Kidney epithelial cell (primary cell): Measurements from ENCODE around the gene ZFP62. TPM values are rescaled to one million over a fixed set of nuclear protein-coding genes. Genes with fewer than 3 reads are reported as not detected.

Source experiments
- DNase-seq: peaks from one replicate; pipeline ENCODE4 v3.0.0-alpha.2; 2010; ENCODE audit warnings: low read depth
- H3K27me3 ChIP-seq: 2 replicates; pipeline ENCODE4 v1.6.0; 2011; ENCODE audit warnings: low read length; ENCODE audit not compliant: control insufficient read depth, insufficient read depth
- H3K36me3 ChIP-seq: 2 replicates; pipeline ENCODE4 v1.5.1; 2011; ENCODE audit warnings: low read length; ENCODE audit not compliant: control insufficient read depth, insufficient read depth
- H3K4me3 ChIP-seq: 2 replicates; pipeline ENCODE4 v1.5.1; 2011; ENCODE audit warnings: low read depth, mild to moderate bottlenecking, control low read depth, low read length
- total RNA-seq: library from RNA; depleted of rRNA; stranded (reverse); fragments of >200 nt; gene quantifications from 2 replicates; pipeline ENCODE4 v1.2.3, GENCODE V29; 2015
- TF ChIP-seq, protein P1 (sequence below): IDR thresholded peaks from 2 replicates; pipeline ENCODE4 v1.5.1; 2011; ENCODE audit warnings: mild to moderate bottlenecking, moderate library complexity, low read length, control low read depth, inconsistent platforms; ENCODE audit not compliant: insufficient read depth, poor library complexity, severe bottlenecking

Gene ZFP62
- total RNA-seq, 1 donor from 2014 or later, result 26.0 TPM

DNA sequence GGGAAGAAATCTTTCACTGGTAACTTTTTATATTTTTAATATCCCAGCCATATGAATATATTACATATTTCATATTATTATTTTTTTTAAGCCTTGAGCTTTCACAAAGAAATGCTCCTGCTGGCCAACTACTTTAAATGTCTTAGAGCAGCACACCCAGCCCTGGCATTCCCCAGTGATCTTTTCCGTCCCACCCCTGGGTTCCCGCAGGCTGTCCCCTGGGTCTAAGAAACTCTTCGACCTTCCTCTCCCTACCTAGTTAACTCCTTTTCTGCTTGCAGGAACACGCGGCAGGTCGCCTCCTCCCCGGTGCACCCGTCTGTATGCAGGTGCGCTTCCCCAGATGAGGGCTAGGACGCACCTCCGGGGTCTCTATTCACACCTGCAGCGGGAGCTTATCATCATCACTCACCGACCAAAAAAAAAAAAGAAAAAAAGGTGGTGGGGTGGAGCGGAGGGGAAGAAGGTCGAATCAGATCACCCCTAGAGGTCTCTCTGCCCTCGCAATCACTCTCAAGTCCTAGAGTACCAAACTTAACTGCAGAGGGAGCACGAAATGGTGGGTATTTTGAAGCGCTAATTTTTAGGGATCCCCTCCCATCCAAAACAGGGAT, 696 bp downstream of the ZFP62 start:
- Histone ChIP-seq H3K27me3 (no peaks in the 10 kb centered on the region), H3K4me3 (peak overlapping the region; percentile 98), H3K36me3 (no peaks in the 10 kb centered on the region)
- no peak for DNase-seq
- TF ChIP-seq, protein P1, sequence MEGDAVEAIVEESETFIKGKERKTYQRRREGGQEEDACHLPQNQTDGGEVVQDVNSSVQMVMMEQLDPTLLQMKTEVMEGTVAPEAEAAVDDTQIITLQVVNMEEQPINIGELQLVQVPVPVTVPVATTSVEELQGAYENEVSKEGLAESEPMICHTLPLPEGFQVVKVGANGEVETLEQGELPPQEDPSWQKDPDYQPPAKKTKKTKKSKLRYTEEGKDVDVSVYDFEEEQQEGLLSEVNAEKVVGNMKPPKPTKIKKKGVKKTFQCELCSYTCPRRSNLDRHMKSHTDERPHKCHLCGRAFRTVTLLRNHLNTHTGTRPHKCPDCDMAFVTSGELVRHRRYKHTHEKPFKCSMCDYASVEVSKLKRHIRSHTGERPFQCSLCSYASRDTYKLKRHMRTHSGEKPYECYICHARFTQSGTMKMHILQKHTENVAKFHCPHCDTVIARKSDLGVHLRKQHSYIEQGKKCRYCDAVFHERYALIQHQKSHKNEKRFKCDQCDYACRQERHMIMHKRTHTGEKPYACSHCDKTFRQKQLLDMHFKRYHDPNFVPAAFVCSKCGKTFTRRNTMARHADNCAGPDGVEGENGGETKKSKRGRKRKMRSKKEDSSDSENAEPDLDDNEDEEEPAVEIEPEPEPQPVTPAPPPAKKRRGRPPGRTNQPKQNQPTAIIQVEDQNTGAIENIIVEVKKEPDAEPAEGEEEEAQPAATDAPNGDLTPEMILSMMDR, result peak; percentile 20

DNA sequence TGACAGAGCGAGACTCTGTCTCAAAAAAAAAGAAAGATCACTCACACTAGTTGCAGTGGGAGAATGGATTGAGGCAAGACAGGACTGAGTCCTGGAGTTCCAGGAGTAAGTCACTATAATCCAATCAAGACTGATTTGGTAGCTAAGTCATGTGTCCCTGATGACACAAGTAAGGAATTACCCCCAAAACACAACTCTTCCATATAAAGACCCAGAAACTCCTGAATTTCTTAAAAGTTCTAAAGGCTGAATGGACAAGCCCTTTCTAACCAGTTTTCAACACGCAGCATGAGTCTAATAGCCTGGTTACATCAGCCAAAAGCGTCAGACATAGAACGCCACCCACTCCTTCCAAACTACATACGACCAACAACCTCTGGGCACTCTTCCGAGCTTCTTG, 2.5 kb downstream of the ZFP62 start:
- no peaks in the 10 kb centered on the region for H3K36me3 ChIP-seq
- no peaks in the 10 kb centered on the region for H3K27me3 ChIP-seq
- TF ChIP-seq, protein P1, result no peak

DNA sequence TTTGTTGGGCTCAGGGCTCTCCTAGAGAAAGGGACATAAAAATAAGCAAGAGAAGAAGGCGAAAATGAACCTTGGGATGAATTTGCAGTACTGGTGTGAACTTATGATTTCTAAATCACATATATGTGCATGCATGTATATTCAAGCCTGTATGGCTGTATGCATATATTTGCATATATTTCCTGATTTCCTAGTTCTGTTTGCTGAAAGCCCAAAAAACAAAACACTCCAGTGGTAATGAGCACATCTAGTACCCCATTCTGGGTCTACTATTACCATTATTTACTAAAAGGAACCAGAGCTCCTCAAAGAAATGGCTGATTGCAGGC, 7.3 kb downstream of the ZFP62 start:
- H3K4me3 ChIP-seq, result no peak overlapping the region
- DNase-seq, result no peak
- peaks cover 6% of the 10 kb centered on the region for H3K36me3 ChIP-seq
- TF ChIP-seq, protein P1, result no peak
- no peaks in the 10 kb centered on the region for H3K27me3 ChIP-seq

More for the DNA sequence above, 2.5 kb downstream of the ZFP62 start:
- DNase-seq, result no peak
- H3K4me3 ChIP-seq, result no peak overlapping the region

DNA sequence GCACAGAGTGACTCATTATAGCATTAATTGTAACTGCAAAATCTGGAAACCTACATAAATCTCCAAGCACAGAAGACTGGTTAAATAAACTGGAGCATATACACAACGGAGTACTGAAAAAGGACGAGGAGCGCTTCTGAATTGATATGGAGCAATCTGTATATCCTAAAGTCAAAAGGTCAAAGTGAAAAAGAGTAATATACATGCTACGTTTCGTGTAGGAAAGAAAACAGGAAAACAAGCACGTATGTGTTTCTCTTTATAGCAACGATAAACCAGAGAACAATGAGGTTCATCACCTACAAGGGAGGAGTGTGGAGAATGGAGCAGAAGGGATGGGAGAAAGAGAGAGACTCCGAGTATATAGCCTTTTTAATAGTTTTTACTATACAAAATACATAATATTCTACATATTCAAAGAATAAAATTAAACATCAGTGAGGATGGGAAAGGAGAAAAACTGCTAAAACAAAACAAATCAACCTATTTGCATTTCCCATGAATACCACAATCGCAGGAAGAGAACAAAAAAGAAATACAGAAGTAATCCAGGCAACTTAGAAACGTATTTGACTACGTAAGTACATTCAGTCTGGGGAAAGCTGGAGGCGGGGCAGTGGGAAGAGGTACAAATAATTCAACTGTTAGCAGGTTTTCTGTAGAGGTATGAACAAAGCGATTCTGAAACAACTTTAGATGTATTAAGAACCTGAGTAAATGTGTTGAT, 7.8 kb downstream of the ZFP62 start:
- H3K27me3 ChIP-seq, result no peaks in the 10 kb centered on the region
- no peak overlapping the region for H3K4me3 ChIP-seq
- TF ChIP-seq, protein P1, result no peak
- H3K36me3 ChIP-seq, result peaks cover 6% of the 10 kb centered on the region
- no peak for DNase-seq

DNA sequence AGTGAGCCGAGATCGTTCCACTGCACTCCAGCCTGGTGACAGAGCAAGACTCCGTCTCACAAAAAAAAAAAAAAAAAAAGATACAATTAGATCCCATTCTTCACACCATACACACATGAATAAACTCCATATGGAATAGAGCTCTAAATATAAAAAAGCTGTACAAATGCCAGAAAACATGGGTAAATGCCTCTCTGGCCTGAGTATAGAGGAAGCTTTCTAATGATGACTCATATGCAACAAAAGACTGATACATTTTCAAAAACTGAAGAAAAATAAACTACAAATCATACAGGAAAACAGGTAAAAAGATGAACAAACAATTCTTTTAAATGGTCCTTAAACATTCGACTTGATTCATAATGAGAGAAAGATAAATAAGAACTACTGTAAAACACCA, 8.6 kb downstream of the ZFP62 start:
- H3K27me3 ChIP-seq, result no peaks in the 10 kb centered on the region
- no peak for DNase-seq
- TF ChIP-seq, protein P1, result no peak
- H3K4me3 ChIP-seq, result no peak overlapping the region
- peaks cover 6% of the 10 kb centered on the region for H3K36me3 ChIP-seq

DNA sequence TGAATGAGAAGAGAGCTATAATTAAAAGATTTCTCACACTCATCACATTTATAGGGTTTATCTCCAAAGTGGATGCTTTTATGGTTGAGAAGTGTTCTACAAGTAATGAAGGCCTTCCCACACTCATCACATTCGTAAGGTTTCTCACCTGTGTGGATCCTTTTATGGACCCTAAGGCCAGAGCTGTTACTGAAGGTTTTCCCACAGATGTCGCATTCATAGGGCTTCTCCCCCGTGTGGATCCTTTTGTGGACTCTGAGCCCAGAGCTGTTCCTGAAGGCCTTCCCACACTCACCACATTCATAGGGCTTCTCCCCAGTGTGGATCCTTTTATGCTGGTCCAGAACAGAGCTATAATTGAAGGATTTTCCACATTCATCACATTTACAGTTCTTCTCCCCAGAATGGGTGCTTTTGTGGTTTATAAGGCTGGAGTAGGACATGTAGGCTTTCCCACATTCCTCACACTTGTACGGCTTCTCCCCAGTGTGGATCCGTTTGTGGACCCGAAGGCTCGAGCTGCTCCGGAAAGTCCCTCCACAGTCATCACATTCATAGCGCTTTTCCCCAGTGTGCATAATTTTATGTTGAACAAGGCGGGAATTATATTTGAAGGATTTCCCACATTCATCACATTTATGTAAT, 10.5 kb downstream of the ZFP62 start:
- Histone ChIP-seq H3K36me3 (peaks cover 6% of the 10 kb centered on the region), H3K4me3 (no peak overlapping the region)
- TF ChIP-seq, protein P1, result no peak

More for the DNA sequence above, 10.5 kb downstream of the ZFP62 start:
- H3K27me3 ChIP-seq, result no peaks in the 10 kb centered on the region
- no peak for DNase-seq
